Medulla oblongata (tissue), 1 donor: ENCODE measurements around the gene ALDH1A1.

Source experiments
- DNase-seq: peaks from one replicate; pipeline ENCODE4 v3.0.0-alpha.2; 2015; ENCODE audit errors: extremely low spot score

The ALDH1A1 gene

DNA sequence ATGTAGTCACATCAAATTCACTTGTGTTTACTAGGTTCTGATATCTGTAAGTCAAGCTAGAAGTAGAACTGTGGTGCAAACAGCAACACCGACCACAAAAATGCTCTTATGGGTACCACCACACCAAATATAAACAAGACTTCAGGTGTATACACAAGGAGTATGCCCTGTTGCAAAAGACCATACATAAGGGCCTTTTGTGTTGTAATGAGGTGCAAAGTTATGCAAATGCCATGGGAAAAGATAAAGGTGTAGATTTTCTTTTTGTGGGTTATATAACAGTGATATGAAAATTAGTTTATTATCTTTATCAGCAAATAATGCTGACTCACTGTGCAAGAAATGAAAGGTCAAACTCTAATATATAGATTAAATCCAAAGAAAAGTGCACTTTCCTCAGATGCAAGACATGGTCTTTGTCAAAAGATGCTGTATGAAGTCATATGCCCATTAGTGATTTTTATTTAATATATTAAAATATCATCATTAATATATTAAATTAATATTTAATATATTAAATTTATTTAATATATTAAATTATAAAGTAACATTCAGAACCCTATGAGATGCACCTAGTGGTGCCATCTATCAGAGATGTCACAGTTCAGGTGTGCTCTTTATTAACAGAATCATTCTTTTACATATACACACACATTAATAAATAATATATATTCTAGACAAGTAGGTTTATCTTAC, 26.7 kb upstream of the ALDH1A1 start:
- DNase-seq = no peak

DNA sequence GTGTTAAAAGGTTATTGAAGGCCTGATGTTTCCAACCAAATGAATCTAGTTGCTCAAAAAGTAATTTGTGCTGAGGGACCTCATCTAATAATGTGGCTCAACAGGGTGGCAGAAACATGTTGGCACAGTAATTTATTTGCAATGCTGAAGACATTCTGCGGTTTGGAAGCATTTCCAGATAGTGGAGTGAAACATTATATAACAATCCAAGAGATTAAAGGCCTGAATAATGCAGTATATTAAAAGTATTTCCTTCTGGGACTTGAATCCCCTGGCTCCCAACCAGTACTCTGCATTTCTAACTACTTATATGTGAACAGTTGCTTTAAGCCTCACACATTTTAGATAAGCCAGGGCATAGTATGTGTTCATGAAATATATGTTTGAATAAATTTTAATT, 25.9 kb upstream of the ALDH1A1 start:
- DNase-seq = no peak

DNA sequence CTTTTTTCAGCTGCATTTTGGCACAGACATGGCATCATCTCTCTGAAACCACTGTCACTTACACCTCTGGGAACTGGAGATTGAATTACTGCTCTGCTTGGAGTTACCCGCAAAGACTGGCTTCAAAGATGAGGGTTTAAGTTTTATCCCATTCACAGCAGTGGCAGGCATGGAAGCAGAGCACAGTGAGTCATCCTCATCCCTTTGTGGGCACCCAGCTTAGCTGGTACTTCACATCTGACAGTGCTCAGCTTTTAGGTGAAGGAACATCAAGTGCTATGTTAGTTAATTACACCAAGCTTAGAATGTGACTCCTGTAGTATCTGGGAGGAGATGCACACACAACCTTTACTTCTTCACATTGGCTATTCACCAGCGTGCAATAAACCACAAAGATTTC, 24.8 kb upstream of the ALDH1A1 start:
- no peak for DNase-seq

DNA sequence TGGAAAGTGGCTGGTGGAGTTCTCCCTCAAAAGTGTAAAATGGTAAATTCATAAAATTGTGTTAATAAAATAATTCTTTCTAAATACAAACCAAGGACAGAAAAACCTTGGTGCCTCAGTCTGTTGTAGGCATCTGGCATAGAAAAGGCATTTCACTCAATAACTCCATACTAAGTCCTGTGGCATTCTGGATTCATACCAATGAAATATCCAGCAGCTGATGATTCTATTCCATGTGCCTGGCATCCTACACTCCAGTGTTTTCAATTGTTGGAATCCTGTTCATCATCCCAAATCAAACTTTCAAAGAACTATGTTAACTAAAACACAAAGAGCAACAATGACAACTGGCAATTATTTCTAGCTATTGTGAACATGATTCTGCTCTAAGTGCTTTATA, 21.6 kb upstream of the ALDH1A1 start:
- no peak for DNase-seq

DNA sequence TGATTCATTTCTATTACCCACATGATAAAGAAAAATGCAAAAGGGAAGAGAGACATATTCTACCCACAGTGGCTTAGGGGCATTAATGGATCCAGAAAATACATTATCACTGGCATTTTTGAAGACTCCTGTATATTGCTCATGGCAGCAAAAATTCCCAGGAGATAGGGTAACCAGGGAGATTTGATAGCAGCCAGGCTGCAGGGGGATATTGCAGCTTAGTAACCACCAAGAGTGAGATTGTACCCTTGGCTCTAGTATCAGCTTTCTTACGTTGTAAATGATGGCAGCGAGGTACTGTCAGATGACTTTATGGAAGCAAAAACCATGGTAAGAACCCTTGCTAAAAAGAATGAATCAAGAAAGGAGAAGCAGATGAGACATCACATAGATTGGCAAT, 19.8 kb upstream of the ALDH1A1 start:
- DNase-seq = no peak

DNA sequence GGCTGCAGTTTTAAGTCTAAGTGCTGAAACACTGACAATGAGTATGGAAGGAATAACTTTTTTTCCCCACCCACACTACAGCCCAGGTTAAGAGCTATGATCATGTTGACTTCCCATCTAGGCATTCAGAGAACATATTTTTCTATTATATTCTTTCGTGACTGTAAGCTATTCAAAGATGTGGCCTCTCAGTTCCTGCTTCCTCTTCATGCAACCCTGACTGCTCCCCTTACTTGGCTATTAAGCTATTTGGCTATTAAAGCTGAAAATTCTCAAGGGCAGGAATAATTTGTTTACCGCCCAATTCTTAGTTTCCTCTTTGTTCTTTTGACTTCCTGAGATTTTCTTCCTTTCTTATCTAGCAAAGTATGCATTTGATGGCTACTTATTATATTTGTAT, 18.6 kb upstream of the ALDH1A1 start:
- DNase-seq = no peak

DNA sequence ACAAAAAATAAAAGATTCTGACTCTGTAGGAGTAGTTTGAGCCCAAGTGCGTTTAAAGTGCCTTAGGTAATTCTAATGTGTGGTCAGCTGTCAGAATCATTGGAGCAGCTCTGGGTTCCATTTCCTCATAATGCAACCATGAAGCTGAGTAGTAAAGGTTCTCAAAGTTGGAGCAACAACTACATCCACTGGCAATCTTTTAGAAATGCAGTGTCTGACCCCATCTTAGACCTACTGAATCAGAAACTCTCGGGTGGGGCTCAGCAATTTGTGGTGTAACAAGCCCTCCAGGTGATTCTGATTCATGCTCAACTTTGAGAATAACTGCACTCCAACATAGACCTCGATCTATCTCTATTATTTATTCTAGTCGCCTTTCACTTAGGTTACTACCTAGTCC, 7.6 kb upstream of the ALDH1A1 start:
- no peak for DNase-seq

DNA sequence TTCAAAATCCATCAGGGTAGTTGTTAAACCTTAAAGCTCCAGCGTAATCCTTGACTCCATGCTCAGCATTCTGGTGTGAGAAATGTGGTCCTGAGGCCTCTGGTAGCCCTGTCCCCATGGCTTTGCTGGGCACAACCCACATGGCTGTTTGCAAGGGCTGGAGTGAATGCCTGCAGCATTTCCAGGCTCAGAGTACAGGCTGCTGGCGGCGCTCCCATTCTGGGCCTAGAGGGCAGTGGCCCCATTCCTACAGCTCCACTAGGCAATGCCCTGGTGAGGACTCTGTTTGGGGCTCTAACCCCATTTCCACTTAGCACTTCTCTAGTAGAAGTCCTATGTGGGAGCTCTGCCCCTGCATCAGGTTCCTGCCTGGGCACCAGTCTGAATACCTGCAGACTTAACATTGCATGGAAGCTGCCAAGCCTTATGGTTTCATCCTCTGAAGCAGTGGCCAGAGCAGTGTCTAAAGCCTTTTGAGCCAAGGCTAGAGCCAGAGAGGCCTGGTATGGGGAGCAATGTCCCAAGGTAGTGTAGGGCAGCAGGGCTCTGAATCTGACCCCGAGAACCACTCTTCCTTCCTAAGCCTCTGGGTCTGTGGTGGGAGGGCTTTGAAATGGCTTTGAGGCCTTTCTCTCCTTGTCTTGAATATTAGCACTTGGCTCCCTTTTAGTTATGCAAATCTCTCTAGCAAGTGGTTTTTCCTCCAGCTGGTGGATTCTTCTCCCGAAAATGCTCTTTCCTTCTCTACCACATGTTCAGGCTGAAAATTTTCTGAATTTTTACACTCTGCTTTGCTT, 5.8 kb upstream of the ALDH1A1 start:
- no peak for DNase-seq

DNA sequence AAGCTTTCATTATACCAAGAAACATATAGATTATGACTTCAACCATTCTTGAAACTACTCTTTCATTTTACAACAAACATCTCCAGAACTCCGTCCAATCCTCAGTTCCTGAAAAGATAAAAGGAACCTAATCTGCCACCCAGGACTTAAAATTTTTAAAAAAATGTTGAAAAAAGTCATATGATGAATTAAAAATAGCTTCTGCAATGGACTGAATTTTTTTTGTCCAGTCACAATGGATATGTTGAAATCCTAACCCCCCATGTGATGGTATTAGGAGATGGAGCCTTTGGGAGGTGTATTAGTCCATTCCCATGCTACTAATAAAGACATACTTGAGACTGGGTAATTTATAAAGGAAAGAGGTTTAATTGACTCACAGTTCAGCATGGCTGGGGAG, 2.7 kb upstream of the ALDH1A1 start:
- DNase-seq = no peak

DNA sequence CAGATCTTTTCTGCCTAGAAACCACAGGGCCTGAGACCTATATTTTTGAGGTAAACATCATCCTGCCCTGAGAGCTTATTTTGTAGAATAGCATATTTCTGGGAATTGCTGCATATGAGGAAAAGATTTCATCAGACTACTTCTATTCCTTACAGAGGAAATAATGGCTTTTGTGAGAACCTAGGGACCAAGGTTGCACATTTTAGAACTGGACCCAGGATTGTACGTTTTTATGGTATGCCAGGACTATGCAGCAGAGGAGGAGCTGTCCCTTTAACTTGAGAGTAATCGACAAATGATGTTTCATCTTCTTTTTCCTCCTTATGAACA, 2.2 kb upstream of the ALDH1A1 start:
- DNase-seq = no peak

DNA sequence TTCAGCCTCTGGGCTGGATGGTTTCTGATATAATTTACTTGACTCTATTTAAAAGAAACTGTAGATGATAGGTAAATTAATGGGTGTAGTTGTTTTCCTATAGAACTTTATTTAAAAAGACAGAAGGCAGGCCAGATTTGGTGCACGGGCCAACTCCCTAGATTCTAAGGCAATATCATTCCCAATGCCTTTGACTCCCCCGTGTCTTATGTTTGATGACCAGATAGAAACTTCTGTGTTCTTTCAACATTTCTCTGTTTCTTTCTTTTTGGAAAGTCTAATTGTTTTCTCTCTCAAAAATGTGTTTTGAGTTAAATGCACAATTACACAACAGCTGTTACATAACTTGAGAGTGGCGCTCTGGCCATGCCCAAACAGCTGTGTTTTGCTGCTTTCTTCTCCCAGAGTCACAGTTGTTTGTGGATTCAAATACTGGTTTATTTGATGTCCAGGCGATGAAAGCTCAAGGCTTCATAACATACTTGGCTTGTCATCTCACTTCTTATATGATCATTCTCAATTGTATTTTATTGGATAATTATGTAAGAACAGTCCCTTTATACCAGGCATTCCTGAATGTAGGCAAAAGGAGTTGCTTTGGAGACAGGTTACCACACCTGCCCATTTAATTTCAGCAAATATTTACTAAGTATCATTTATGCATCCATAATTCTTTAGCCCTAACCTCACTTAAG, 1.7 kb upstream of the ALDH1A1 start:
- DNase-seq = no peak

DNA sequence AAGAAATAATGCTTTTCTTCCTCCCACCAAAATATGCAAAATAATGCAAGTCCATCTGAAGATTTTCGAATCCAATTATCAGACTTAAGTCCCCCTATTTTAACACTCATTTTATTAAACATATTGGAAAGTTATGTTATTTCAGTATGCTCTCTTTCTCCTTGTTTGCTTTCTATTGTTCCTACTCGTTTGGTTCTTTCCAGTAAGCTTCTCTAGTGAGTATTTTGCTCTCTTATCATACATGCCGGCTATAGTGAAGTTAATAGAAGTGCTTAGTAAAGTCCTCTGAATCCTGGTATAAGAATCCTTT, 517 bp downstream of the ALDH1A1 start:
- no peak for DNase-seq

DNA sequence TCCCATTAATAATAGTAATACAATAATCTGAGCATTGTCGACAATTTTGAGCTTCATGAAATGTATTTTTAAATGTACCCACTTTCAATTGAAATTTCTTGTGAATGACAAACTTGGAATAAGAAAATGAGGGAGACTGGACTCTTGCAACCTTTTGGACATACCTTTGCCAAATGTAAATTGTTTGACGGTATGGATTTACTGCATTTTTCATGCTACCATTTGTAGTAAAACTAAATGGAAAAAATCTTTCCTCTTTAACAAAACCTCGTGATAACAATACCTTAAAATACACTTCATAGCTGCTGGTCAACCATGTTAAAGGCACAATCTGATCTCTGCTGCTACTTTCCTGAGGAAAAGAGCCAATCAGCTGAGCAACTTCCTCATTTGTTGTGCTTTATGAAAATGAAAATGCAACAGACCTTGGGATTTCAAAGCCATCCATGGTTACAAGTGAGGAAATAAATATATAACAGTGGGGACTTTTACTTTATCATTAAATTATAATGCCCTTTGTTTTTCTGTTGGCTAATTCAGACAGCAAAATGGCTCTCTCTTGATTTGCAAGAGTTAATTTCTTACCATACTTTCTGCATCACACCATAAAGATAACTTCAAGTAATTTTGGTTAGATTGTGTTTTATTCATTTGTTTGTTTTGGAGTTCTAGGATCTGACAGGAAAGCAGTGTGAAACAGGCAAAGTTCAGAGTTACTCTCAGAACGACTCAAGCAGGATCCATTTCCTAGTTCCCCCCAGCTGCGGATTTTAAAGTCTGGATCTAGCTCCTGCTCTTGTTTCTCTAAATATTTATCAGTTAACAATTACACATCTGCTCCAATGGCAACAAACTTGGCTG, 1.1 kb downstream of the ALDH1A1 start:
- no peak for DNase-seq

DNA sequence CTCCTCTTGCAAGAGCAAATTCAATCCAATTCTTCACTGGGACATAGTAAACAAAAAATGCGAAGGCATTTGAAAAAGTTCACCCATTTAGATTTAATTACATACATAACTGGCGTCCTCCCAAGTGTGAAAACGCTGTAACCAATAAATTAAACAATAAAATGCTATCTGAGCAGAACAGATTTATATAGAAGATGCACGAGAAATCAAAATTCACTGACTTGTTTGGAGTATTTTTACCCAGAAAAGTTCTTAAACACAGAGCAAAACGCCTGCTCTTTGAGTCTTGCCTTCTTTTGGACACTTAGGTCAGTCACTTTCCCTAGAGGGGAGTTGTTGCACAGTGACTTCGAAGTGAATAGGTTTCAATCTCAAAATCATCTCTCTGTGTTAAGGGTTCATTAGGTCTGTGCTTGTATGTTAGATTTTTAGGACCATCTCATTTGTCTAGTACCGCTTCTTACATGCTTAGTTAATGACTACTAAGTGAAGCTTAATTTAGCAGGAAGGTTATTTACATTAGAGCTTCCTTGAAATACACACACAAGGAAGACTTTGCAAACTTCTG, 1.9 kb downstream of the ALDH1A1 start:
- DNase-seq = no peak

DNA sequence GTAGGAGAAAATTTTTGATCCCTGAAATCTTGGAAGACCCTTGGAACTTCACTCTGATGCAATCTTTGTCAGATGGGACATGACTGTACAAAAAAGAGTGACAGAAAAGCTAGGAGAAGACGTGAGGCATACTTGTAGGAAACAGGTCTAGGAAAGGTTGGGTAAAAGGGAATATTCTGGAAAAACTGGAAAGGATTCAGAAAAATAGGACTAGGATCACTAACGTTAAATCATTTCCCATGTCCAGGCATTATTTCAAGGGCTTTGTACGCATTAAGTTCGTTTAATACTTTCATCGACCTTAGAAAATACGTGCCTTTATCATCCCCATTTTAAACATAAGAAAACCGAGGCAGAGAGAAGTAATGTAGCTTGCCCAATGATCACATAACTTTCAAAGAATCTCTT, 2.9 kb downstream of the ALDH1A1 start:
- no peak for DNase-seq

DNA sequence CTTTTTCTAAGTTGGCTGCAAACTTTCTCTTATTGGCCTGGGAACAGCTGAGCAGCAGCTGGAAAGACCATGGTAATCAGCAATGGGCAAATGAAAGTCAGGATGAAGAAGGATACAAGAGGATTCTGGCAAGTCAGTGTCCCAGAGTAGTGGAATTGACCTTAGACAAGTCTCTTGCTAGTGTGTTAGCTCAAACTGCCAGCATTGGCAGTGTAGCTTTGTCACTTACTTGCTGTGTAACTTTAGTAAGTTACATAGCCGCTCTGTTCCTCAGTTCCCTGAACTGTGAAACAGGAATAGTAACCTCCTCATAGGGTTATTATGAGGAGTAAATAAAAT, 3.6 kb downstream of the ALDH1A1 start:
- no peak for DNase-seq

DNA sequence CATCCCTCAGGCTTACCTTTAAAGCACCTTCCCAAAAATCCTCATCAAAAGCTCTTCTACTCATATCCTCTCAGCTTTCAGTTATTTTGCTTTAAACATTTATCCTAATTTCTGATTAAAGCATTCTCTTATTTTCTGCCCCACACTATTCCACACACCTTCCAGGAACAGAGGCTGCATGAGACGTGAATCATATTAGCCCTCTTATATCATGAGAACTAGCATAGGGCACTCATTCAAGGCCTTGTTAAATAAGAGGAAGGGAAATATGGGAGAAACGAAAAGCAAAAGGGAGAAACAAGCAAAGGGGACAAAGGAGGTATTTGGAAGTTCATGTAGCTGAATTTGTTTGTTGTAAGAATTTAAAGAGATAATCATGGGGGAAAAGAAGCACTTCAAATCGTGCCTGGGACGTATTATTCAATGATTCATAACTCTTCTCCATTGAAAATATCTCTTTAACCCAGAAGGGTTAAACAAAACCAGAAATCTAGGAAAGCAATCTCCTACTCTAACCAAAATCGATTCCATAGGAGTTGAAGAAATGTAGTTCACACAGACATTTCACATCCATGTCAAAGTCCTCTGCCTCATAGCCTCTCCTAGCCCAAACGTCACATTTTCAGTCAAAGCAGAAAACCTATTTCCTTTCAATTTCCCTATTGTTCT, 4.1 kb downstream of the ALDH1A1 start:
- no peak for DNase-seq

DNA sequence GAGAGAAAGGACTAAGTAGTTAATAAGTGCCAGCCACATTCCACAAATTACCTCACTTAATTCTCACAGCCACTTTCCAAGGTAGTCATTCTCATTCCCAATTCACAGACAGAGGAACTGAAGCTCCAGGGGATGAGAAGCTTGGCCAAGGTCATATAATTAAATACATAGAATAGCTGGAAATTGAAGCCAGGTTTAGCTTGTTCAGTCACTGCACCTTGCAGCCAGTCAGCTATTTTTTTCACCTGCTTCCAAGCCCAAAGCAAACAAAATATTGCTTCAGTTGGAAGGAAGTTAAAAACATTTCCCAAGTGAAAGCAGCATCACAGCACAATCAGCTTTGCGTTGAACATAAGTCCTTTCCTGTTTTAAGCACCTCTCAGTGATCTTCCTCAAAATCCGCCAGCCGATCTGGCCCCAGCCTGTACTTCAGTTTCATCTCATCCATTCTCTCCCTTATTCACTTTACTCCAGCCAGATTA, 4.8 kb downstream of the ALDH1A1 start:
- DNase-seq = no peak

DNA sequence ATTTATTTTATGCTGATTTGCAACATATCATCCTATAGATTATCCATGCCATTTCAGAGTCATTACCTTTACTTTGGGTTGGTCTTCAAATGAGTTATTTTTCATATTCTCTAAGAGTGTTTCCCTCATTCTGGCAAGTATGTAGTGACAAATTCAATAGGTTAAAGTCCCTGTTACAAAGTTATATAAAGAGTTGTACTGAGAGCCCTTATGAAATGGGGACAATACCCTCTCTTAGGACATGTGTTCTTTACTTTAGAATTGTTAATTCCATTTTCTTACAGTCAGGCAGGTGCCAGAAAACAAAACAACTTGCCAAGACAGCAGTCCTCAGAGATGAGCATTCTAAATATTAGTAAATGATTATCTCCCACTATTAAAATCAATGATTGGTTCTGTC, 6.0 kb downstream of the ALDH1A1 start:
- no peak for DNase-seq

DNA sequence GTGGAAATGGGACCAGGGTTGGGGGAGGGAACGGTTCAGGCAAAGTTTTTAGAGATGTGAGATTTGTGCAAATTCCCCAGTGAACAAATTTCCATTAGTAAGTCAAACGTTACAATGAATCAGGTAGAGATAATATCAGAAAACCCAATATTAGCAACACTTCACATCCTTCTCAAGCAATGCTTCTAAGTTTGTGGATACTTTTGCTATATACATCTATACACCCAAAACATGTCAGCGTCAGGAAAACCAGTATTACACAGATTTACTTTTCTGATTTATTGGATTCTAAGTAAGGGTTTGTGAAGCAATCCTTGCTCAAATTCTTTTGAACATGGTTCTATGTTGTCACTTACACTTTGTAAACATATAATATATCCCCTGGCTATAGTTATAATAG, 6.5 kb downstream of the ALDH1A1 start:
- DNase-seq = no peak

DNA sequence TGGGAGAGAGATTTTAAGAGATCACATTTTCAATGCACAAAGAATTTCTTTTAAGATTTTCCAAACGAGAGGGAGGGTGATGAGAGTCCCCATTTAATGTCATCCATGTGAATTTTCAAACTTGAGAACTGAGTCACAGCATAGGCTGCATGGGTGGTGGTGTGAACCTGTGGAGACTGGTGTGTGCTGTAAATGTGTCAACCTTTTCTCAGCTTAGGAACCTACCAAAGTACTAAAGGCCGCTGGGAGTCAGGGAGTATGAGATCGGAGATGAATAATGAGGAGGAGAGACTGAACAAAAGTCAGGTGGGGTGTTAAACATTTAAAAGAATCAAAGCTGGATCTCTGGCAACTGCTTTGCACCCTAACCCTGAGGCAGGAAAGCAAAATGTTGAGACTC, 7.5 kb downstream of the ALDH1A1 start:
- no peak for DNase-seq
